ENCODE data around the gene CCND1. TPM values are rescaled to one million over a fixed set of nuclear protein-coding genes. Genes with fewer than 3 reads are reported as not detected.
A peak's percentile ranks its signal among the peaks of the same experiment; 100 is the strongest.

The CCND1 gene
- total RNA-seq, 8 experiments from 2014 or later, result 6.9 to 477 (median 84.7) TPM

- H3K4me1 ChIP-seq (replicated peaks in 1 of 2), result peaks cover 16 to 23% of the 10 kb centered on the region in 2 donors
- no peak for ATAC-seq (replicated peaks in 6 of 8)
- no peak overlapping the region for H3K27ac ChIP-seq
- WGBS, 10 experiments, result 0 to 100% (median 62%) methylated on average over 1 to 2 of the region's 10 CpGs; no CpG with 5 or more reads in 6 of the 10 experiments
- in situ Hi-C loops (cut with MboI; ENCODE audit: low pct_unique_long_range_greater_than_20kb in 2 of 9, low sequenced_read_pairs in 9 of 9, unreplicated experiment in 9 of 9), result loop anchor here in 5 of 9 experiments (25.0 kb wide), 2 partner anchors 189 to 489 kb away; no protein-coding TSS in a partner anchor
- no peak overlapping the region for H3K4me3 ChIP-seq
These were observed 56.9 kb downstream of the CCND1 start for GRCh38 chr11:69697861-69698260.

- in situ Hi-C loops (cut with MboI; ENCODE audit: low pct_unique_long_range_greater_than_20kb in 2 of 9, low sequenced_read_pairs in 9 of 9, unreplicated experiment in 9 of 9), result loop anchor here in 5 of 9 experiments (25.0 kb wide), 2 partner anchors 189 to 489 kb away; no protein-coding TSS in a partner anchor
- Histone ChIP-seq H3K27ac (no peak overlapping the region), H3K4me3 (no peak overlapping the region), H3K4me1 (replicated peaks in 1 of 2) (peaks cover 16 to 26% of the 10 kb centered on the region in 2 donors)
- 10 to 100% (median 80%) methylated on average over 1 to 2 of the region's 2 CpGs; no CpG with 5 or more reads in 5 of the 10 experiments for WGBS, 10 experiments
- no peak for ATAC-seq (replicated peaks in 6 of 8)
These were observed 57.4 kb downstream of the CCND1 start for GRCh38 chr11:69698362-69698761.

- in situ Hi-C loops (cut with MboI; ENCODE audit: low pct_unique_long_range_greater_than_20kb in 2 of 9, low sequenced_read_pairs in 9 of 9, unreplicated experiment in 9 of 9), result loop anchor here in 5 of 9 experiments (25.0 kb wide), 2 partner anchors 188 to 488 kb away; no protein-coding TSS in a partner anchor
- peaks cover 16 to 28% of the 10 kb centered on the region in 2 donors for H3K4me1 ChIP-seq (replicated peaks in 1 of 2)
- ATAC-seq (replicated peaks in 6 of 8), result peak in 3 of 8 experiments; percentile 47 to 53 (median 51)
These were observed 58.3 kb downstream of the CCND1 start for GRCh38 chr11:69699213-69699612.

GRCh38 chr11:69700278-69701140 lies 59.6 kb downstream of the CCND1 start:
- in situ Hi-C loops (cut with MboI; ENCODE audit: low pct_unique_long_range_greater_than_20kb in 2 of 9, low sequenced_read_pairs in 9 of 9, unreplicated experiment in 9 of 9), result loop anchor here (10.0 to 25.0 kb wide), 4 partner anchors 162 to 487 kb away; no protein-coding TSS in a partner anchor
- Histone ChIP-seq H3K4me3 (no peak overlapping the region), H3K4me1 (replicated peaks in 1 of 2) (peaks cover 21 to 37% of the 10 kb centered on the region in 2 donors), H3K27ac (no peak overlapping the region)
- ATAC-seq (replicated peaks in 6 of 8), result peak; percentile 5 to 91 (median 74)
- 10 to 83% (median 55%) methylated on average over 1 to 11 of the region's 20 CpGs for WGBS, 10 experiments

More at GRCh38 chr11:69699213-69699612, 58.3 kb downstream of the CCND1 start:
- WGBS, 10 experiments, result 9 to 95% (median 84%) methylated on average over 1 to 6 of the region's 13 CpGs; no CpG with 5 or more reads in 4 of the 10 experiments
- Histone ChIP-seq H3K27ac (no peak overlapping the region), H3K4me3 (no peak overlapping the region)

- Histone ChIP-seq H3K4me3 (peak overlapping the region in 4 of 5 donors; percentile 2 to 11 (median 7)), H3K4me1 (replicated peaks in 1 of 2) (peaks cover 36 to 53% of the 10 kb centered on the region in 2 donors), H3K27ac (no peak overlapping the region)
- WGBS, 10 experiments, result 0 to 60% (median 18%) methylated on average over 1 to 9 of the region's 35 CpGs; no CpG with 5 or more reads in 6 of the 10 experiments
- ATAC-seq (replicated peaks in 6 of 8), result peak in 4 of 8 experiments; percentile 28 to 51 (median 35)
- in situ Hi-C loops (cut with MboI; ENCODE audit: low pct_unique_long_range_greater_than_20kb in 2 of 9, low sequenced_read_pairs in 9 of 9, unreplicated experiment in 9 of 9), result loop anchor here (10.0 to 25.0 kb wide), 4 partner anchors 160 to 485 kb away; no protein-coding TSS in a partner anchor
These were observed 61.3 kb downstream of the CCND1 start for GRCh38 chr11:69702239-69702691.

- no peak for ATAC-seq (replicated peaks in 6 of 8)
- H3K4me3 ChIP-seq, result no peak overlapping the region
- WGBS, 10 experiments, result 0 to 33% (median 8%) methylated on average over 2 to 30 of the region's 45 CpGs; no CpG with 5 or more reads in 1 of the 10 experiments
- peaks cover 40 to 57% of the 10 kb centered on the region in 2 donors for H3K4me1 ChIP-seq (replicated peaks in 1 of 2)
- no peak overlapping the region for H3K27ac ChIP-seq
- in situ Hi-C loops (cut with MboI; ENCODE audit: low pct_unique_long_range_greater_than_20kb in 2 of 9, low sequenced_read_pairs in 9 of 9, unreplicated experiment in 9 of 9), result loop anchor here (10.0 to 25.0 kb wide), 4 partner anchors 159 to 484 kb away; no protein-coding TSS in a partner anchor
These were observed 62.0 kb downstream of the CCND1 start for GRCh38 chr11:69702769-69703452.

- in situ Hi-C loops (cut with MboI; ENCODE audit: low pct_unique_long_range_greater_than_20kb in 2 of 9, low sequenced_read_pairs in 9 of 9, unreplicated experiment in 9 of 9), result loop anchor here (10.0 to 25.0 kb wide), 4 partner anchors 159 to 484 kb away; no protein-coding TSS in a partner anchor
- H3K27ac ChIP-seq, result no peak overlapping the region
These were observed 62.5 kb downstream of the CCND1 start for GRCh38 chr11:69703453-69703767.

More at GRCh38 chr11:69703453-69703767, 62.5 kb downstream of the CCND1 start:
- ATAC-seq (replicated peaks in 6 of 8), result peak in 1 of 8 experiments; percentile 2
- Histone ChIP-seq H3K4me3 (peak overlapping the region in 2 of 5 donors; percentile 1 to 21), H3K4me1 (replicated peaks in 1 of 2) (peaks cover 40 to 57% of the 10 kb centered on the region in 2 donors)
- WGBS, 10 experiments, result no CpG with 5 or more reads among the region's 34 CpGs

Other genes starting within 250 kb of the CCND1 start
- under 1 TPM in 6 of 8 experiments, not detected in 2; 0.05 to 0.71 (median 0.28) TPM for gene LINC01488, start 159.5 kb upstream of the CCND1 start, total RNA-seq
- gene LTO1, start 34.2 kb downstream of the CCND1 start, total RNA-seq, result 10 to 100 TPM; 10.5 to 31.1 (median 16.1) TPM
- gene FGF19, start 62.9 kb downstream of the CCND1 start, total RNA-seq, result 1 to 10 TPM in 1 of 8 experiments, under 1 TPM in 5, not detected in 2; 0.20 to 1.1 (median 0.35) TPM
- gene FGF4, start 134.2 kb downstream of the CCND1 start, total RNA-seq, result under 1 TPM in 2 of 8 experiments, not detected in 6; 0.14 to 0.18 TPM
- under 1 TPM in 3 of 8 experiments, not detected in 5; 0.11 to 0.57 (median 0.25) TPM for gene FGF3, start 178.3 kb downstream of the CCND1 start, total RNA-seq

Measured in motor neuron (in vitro differentiated cells).